HEK293 (cell line): ENCODE measurements around the gene CPHXL.

ENCODE experiments used
- CTCF ChIA-PET: fragments of 350-600 bp; formaldehyde crosslinking; extraction: SDS; loops from one replicate; lab custom pipeline; 2021; ENCODE audit warnings: antibody characterized with exemption; lab: Yijun Ruan, JAX
- POLR2A ChIA-PET: fragments of 300-600 bp; formaldehyde crosslinking; extraction: SDS; loops from one replicate; lab custom pipeline; 2020; ENCODE audit warnings: antibody characterized with exemption, inconsistent platforms; lab: Yijun Ruan, JAX
- H3K27ac ChIP-seq: fragments of 200-500 bp; sonication (Bioruptor generic); 2 replicates; pipeline ENCODE4 v1.5.1; 2014; ENCODE audit warnings: low read depth, low read length, control low read depth, inconsistent platforms; ENCODE audit errors: extremely low read depth
- H3K36me3 ChIP-seq, 2 experiments: fragments of 200-500 bp in 1 of 2; sonication (Bioruptor generic) in 1 of 2; 1 replicate in 1 of 2; 2 replicates in 1 of 2; pipeline ENCODE4 v1.5.1; 2014 to 2017; ENCODE audit warnings: inconsistent platforms in 2 of 2, low read length in 2 of 2; ENCODE audit not compliant: control insufficient read depth in 2 of 2, insufficient read depth in 1 of 2
- H3K4me1 ChIP-seq: fragments of 200-500 bp; sonication (Bioruptor generic); 2 replicates; pipeline ENCODE4 v1.5.1; 2014; ENCODE audit warnings: mild to moderate bottlenecking, low read length, inconsistent platforms; ENCODE audit not compliant: control insufficient read depth, insufficient read depth
- H3K4me3 ChIP-seq: 2 replicates; pipeline ENCODE4 v1.5.1; 2011; ENCODE audit warnings: low read depth, mild to moderate bottlenecking, control low read depth, low read length, moderate library complexity
- H3K9me3 ChIP-seq: fragments of 200-500 bp; sonication (Bioruptor generic); 2 replicates; pipeline ENCODE4 v1.5.1; 2014; ENCODE audit warnings: low read depth, low read length, inconsistent platforms; ENCODE audit not compliant: control insufficient read depth, insufficient read depth
- BCL11A ChIP-seq: fragments of 450-650 bp; formaldehyde crosslinking; IDR thresholded peaks from 2 replicates; pipeline ENCODE4 v1.5.1; 2016; ENCODE audit warnings: low read depth, missing biosample characterization, missing genetic modification characterization
- GFI1B ChIP-seq: fragments of 450-650 bp; formaldehyde crosslinking; IDR thresholded peaks from 2 replicates; pipeline ENCODE4 v1.5.1; 2016; ENCODE audit warnings: missing biosample characterization, missing genetic modification characterization
- GLI4 ChIP-seq: fragments of 450-650 bp; formaldehyde crosslinking; IDR thresholded peaks from 2 replicates; pipeline ENCODE4 v1.5.1; 2016; ENCODE audit warnings: missing biosample characterization, missing genetic modification characterization
- KLF1 ChIP-seq: fragments of 450-650 bp; formaldehyde crosslinking; IDR thresholded peaks from 2 replicates; pipeline ENCODE4 v1.5.1; 2016; ENCODE audit warnings: missing biosample characterization, missing genetic modification characterization
- KLF10 ChIP-seq: fragments of 450-650 bp; IDR thresholded peaks from 2 replicates; pipeline ENCODE4 v1.5.1; 2018; ENCODE audit warnings: missing biosample characterization, mild to moderate bottlenecking, missing genetic modification characterization
- KLF16 ChIP-seq: fragments of 450-650 bp; formaldehyde crosslinking; IDR thresholded peaks from 2 replicates; pipeline ENCODE4 v1.5.1; 2017; ENCODE audit warnings: missing biosample characterization, missing genetic modification characterization
- MYNN ChIP-seq: fragments of 450-650 bp; formaldehyde crosslinking; IDR thresholded peaks from 2 replicates; pipeline ENCODE4 v1.5.1; 2016; ENCODE audit warnings: missing biosample characterization, missing genetic modification characterization, borderline replicate concordance
- PRDM4 ChIP-seq: fragments of 450-650 bp; formaldehyde crosslinking; IDR thresholded peaks from 2 replicates; pipeline ENCODE4 v1.5.1; 2017; ENCODE audit warnings: missing biosample characterization, missing genetic modification characterization
- SALL2 ChIP-seq: fragments of 450-650 bp; formaldehyde crosslinking; IDR thresholded peaks from 2 replicates; pipeline ENCODE4 v1.5.0; 2017; ENCODE audit warnings: missing biosample characterization, mild to moderate bottlenecking, missing genetic modification characterization, borderline replicate concordance
- SETDB1 ChIP-seq: IDR thresholded peaks from one replicate; pipeline ENCODE4 v1.6.1; 2017; ENCODE audit warnings: mild to moderate bottlenecking, low read length, moderate library complexity, mixed read lengths; ENCODE audit not compliant: insufficient read length
- ZBTB7A ChIP-seq: fragments of 450-650 bp; formaldehyde crosslinking; IDR thresholded peaks from 2 replicates; pipeline ENCODE4 v1.5.1; 2016; ENCODE audit warnings: low read depth, missing biosample characterization, missing genetic modification characterization
- ZNF140 ChIP-seq: fragments of 450-650 bp; formaldehyde crosslinking; IDR thresholded peaks from 2 replicates; pipeline ENCODE4 v1.5.1; 2016; ENCODE audit warnings: missing biosample characterization, missing genetic modification characterization
- ZNF148 ChIP-seq: fragments of 450-650 bp; formaldehyde crosslinking; IDR thresholded peaks from 2 replicates; pipeline ENCODE4 v1.5.0; 2017; ENCODE audit warnings: missing biosample characterization, missing genetic modification characterization, borderline replicate concordance
- ZNF184 ChIP-seq: fragments of 450-650 bp; IDR thresholded peaks from 2 replicates; pipeline ENCODE4 v1.5.1; 2018; ENCODE audit warnings: missing biosample characterization, mild to moderate bottlenecking, missing genetic modification characterization
- ZNF292 ChIP-seq: fragments of 450-650 bp; formaldehyde crosslinking; IDR thresholded peaks from 2 replicates; pipeline ENCODE4 v1.5.1; 2016; ENCODE audit warnings: low read depth, missing biosample characterization, missing genetic modification characterization, borderline replicate concordance
- ZNF473 ChIP-seq: fragments of 450-650 bp; formaldehyde crosslinking; IDR thresholded peaks from 2 replicates; pipeline ENCODE4 v1.5.1; 2017; ENCODE audit warnings: missing biosample characterization, missing genetic modification characterization
- ZNF654 ChIP-seq: fragments of 450-650 bp; formaldehyde crosslinking; IDR thresholded peaks from 2 replicates; pipeline ENCODE4 v1.5.1; 2016; ENCODE audit warnings: low read depth, missing biosample characterization, missing genetic modification characterization
- ZNF658 ChIP-seq: fragments of 450-650 bp; formaldehyde crosslinking; IDR thresholded peaks from 2 replicates; pipeline ENCODE4; 2016; ENCODE audit warnings: missing biosample characterization, missing genetic modification characterization
- ZNF664 ChIP-seq: fragments of 450-650 bp; formaldehyde crosslinking; IDR thresholded peaks from 2 replicates; pipeline ENCODE4 v1.5.1; 2016; ENCODE audit warnings: missing biosample characterization, missing genetic modification characterization
- ZNF830 ChIP-seq: fragments of 450-650 bp; IDR thresholded peaks from 2 replicates; pipeline ENCODE4 v1.5.0; 2018; ENCODE audit warnings: missing biosample characterization, missing genetic modification characterization, low read depth, mild to moderate bottlenecking, moderate library complexity
- ZSCAN16 ChIP-seq: fragments of 450-650 bp; formaldehyde crosslinking; IDR thresholded peaks from 2 replicates; pipeline ENCODE4 v1.5.1; 2016; ENCODE audit warnings: missing biosample characterization, missing genetic modification characterization
- TF ChIP-seq, protein P1 (sequence below): fragments of 450-650 bp; formaldehyde crosslinking; IDR thresholded peaks from 2 replicates; pipeline ENCODE4 v1.5.1; 2017; ENCODE audit warnings: missing biosample characterization, missing genetic modification characterization
- TF ChIP-seq, protein P2 (sequence below): fragments of 450-650 bp; IDR thresholded peaks from 2 replicates; pipeline ENCODE4 v1.5.1; 2018; ENCODE audit warnings: missing biosample characterization, missing genetic modification characterization

Gene CPHXL

GRCh38 chr16:75726390-75726789 lies at the start of gene CPHXL:
Gene CPHXL (minus strand): TSS chr16:75726490. CDS start chr16:75726442, 48 bp downstream.
- TF ChIP-seq ZNF664 (no peak), BCL11A (tag by site-specific recombination) (no peak), ZNF292 (tag by site-specific recombination) (no peak), KLF10 (tag by site-specific recombination) (no peak), ZBTB7A (tag by site-specific recombination) (no peak), KLF1 (tag by site-specific recombination) (no peak), ZNF654 (no peak), ZNF140 (tag by site-specific recombination) (no peak), PRDM4 (tag by site-specific recombination) (no peak), KLF16 (tag by site-specific recombination) (no peak), ZNF658 (tag by site-specific recombination) (no peak), GLI4 (tag by site-specific recombination) (no peak), ZNF830 (tag by site-specific recombination) (no peak)
- TF ChIP-seq, protein P1, sequence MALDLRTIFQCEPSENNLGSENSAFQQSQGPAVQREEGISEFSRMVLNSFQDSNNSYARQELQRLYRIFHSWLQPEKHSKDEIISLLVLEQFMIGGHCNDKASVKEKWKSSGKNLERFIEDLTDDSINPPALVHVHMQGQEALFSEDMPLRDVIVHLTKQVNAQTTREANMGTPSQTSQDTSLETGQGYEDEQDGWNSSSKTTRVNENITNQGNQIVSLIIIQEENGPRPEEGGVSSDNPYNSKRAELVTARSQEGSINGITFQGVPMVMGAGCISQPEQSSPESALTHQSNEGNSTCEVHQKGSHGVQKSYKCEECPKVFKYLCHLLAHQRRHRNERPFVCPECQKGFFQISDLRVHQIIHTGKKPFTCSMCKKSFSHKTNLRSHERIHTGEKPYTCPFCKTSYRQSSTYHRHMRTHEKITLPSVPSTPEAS (tag by site-specific recombination), result no peak
- TF ChIP-seq, protein P2, sequence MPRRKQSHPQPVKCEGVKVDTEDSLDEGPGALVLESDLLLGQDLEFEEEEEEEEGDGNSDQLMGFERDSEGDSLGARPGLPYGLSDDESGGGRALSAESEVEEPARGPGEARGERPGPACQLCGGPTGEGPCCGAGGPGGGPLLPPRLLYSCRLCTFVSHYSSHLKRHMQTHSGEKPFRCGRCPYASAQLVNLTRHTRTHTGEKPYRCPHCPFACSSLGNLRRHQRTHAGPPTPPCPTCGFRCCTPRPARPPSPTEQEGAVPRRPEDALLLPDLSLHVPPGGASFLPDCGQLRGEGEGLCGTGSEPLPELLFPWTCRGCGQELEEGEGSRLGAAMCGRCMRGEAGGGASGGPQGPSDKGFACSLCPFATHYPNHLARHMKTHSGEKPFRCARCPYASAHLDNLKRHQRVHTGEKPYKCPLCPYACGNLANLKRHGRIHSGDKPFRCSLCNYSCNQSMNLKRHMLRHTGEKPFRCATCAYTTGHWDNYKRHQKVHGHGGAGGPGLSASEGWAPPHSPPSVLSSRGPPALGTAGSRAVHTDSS, result no peak
- TF ChIP-seq, all 188 proteins: peak for 0
- Histone ChIP-seq H3K4me1 (no peaks in the 10 kb centered on the region), H3K36me3 (no peaks in the 10 kb centered on the region), H3K27ac (no peak within 1 kb of the TSS), H3K4me3 (no peak within 1 kb of the TSS), H3K9me3 (no peaks in the 10 kb centered on the region)
- POLR2A ChIA-PET, result no interaction called here
- CTCF ChIA-PET, result no interaction called here

DNA sequence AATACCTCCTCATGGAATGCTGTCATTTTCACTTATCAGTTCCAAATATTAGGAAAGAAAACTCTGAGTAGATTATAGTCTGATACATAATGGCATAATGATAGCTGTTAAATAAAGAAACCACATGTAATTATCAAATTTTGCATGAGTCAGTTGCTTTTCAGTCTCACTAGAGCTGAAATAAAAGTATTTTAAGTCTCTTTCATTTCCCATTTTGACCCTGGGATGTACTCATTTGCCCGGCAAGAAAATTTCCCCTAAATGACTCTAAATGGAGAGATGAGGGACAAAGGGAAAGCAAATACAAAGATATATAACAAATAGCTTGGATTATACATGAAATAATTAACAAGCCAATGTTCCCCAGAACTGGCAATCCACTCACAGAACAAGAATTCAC lies 47.9 kb upstream of the CPHXL start:
- Histone ChIP-seq H3K36me3 (no peaks in the 10 kb centered on the region), H3K4me3 (no peak overlapping the region), H3K9me3 (no peaks in the 10 kb centered on the region), H3K4me1 (no peaks in the 10 kb centered on the region), H3K27ac (no peak overlapping the region)
- TF ChIP-seq ZNF184 (no peak), ZNF148 (tag by site-specific recombination) (no peak), MYNN (tag by site-specific recombination) (no peak), ZSCAN16 (tag by site-specific recombination) (no peak), ZNF473 (tag by site-specific recombination) (no peak), SALL2 (tag by site-specific recombination) (no peak), GFI1B (no peak), SETDB1 (no peak)
- CTCF ChIA-PET, result interaction anchor here (1.2 kb wide), 1 partner anchor 12 kb away, joined by 3 read pairs; no protein-coding TSS in a partner anchor
- POLR2A ChIA-PET, result no interaction called here
